NT2/D1 (cell line): ENCODE measurements around the gene AP3D1.

ENCODE experiments used
- SUZ12 ChIP-seq: IDR thresholded peaks from 2 replicates; pipeline ENCODE4 v1.6.1; 2011; ENCODE audit not compliant: insufficient read length, insufficient read depth; ENCODE audit errors: extremely low read depth
- YY1 ChIP-seq: IDR thresholded peaks from 2 replicates; pipeline ENCODE4 v1.6.1; 2011; ENCODE audit not compliant: insufficient read length, insufficient read depth

- TF ChIP-seq SUZ12 (no peak), YY1 (no peak)
Observed at GRCh38 chr19:2167896-2168618, 16.7 kb upstream of the AP3D1 start.
